HG03439 (cell line): Measurements from ENCODE around the gene PRSS21.

Experiments
- ATAC-seq: cut with Tn5 transposase; IDR thresholded peaks from one replicate; pipeline ENCODE4 v1.9.1; 2021; ENCODE audit warnings: mild to moderate bottlenecking, moderate library complexity; ENCODE audit not compliant: unreplicated experiment

PRSS21 gene

DNA sequence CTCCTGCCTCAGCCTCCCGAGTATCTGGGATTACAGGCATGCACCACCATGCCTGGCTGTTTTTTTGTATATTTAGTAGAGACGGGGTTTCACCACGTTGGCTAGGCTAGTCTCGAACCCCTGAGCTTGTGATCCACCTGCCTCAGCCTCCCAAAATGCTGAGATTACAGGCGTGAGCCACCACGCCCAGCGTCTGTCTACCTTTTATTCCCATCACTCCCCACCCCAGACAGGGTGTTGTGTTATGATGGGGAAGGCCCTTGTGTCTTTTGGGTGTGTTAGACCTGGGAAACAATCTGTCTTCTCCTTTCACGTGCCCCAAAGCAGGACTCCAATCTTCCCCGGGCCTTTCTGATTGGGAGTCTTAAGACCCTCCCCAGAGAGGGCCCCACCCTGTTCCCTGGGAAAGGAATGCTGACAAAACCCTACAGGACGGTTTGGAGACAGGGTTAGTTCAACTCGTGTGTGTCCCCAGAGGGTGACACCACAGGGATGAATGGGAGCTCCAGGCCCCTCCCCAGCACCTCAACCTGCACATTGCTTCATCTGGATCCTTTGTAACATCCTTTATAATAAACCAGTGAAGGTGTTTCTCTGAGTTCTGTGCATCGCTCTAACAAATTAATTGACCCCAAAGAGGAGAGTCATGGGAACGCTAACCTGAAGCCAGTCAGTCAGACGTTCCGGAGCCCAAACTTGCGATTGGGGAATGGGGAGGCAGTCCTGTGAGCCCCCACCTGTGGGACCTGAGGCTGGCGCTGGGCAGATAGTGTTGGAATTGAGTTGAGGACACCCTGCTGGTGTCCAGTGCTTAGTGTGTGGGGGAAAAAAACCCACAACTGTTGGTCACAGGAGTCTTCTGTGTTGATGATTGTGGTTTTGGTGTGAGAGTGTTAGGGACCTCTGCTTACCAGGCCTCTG, 36.8 kb upstream of the PRSS21 start:
- ATAC-seq, result no peak

DNA sequence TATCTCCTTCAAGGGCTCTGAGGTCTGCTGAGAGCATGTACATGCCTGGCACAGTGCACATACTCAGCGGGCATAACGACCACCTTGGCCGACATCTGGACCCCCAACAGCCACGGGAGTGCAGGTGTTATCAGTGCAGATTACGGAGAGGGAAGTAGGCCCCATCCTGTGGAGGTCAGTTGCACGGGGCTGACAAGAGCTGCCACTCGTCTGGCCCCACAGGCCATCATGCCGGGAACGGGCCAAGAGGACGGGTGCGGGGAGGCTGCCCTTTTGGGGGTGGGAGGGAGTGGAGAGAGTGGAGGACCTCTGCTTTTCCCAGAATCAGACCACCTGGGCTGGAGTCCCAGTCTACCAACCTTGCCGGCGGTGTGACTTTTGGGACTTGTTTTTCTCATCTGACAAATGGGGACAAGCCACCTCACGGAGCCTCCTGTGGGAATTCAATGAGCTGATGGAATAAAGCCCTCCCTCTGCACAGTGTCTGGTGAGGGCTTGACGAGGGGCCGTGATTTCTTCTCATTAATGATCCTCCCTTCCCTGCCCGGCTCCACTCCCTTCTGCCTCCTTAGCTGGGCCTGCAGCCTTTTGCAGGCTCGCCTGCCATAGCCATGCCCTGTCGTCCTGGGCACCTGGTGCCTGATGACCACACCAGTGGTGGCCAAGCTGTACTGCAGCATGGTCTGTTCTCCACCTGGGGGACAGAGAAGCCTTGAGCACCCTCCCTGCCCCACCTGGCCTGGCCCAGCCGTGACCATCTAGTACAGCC, 34.3 kb upstream of the PRSS21 start:
- ATAC-seq, result no peak

DNA sequence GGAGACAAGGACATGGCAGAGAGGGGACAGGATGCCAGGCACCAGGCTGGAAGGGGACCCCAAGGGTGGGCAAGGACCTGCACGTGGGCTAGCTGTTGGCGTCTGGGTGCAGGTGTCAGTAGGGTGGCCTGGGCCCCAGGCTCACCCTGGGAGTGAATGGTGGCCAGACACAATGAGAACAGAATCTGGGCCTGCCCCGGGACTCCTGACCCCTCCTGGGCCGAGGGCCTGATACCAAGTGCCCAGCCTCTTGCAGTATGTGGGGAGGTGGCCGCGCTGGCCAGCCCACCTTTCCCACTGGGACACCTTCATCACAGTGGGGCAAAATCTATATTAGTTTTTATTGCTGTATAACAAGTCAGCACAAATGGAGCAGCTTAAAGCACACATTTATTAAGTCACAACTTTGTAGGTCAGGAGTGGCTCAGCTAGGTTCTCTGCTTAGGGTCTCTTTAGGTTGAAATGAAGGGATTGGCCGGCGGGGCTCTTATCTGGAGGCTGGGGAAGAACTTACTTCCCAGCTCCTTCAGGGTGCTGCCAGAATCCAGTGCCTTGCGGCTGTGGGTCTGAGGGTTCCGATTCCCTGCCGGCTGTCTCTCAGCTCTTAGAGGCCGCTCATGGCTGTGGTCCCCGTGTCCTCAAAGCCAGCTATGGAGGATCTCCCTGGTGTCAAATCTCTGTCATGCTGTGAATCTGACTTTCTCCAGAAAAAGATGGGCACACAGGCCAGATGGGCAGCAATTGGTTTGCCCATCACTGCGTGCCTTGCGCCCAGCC, 33.3 kb upstream of the PRSS21 start:
- no peak for ATAC-seq

DNA sequence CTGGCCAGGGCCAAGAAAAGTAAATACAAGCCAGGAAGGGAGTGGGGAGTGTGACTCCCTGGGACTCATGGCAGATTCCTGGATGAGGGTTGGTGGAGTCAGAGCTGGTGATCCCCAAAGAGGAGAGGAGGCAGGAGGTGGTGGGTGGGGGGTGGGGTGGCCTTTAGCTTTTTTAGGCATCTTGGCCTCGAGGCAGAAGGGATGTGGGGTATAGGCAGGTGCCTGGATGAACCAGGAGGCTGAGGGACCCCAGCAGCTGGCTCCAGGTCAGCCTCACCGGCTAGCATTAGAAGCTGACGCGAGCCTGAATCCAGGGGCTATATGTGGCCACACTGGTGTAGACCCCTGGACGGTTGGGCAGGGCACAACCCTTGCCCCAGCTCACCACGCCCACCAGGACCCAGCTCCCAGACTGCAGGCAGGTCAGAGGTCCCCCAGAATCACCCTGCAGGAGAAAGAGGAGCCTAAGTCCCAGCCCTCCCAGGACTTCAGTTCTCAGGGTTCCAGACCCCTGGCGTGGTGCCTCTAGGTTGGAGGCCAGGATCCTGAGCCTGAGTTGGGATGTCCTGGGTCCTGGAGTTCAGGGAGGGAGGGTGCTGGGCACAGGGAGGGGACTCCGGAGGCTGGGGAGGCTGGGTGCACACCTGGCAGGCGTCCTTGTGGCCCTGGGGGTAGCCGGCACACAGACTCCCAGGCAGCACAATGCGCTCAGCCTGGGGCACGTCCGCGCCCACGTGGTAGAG, 32.5 kb upstream of the PRSS21 start:
- ATAC-seq, result no peak

DNA sequence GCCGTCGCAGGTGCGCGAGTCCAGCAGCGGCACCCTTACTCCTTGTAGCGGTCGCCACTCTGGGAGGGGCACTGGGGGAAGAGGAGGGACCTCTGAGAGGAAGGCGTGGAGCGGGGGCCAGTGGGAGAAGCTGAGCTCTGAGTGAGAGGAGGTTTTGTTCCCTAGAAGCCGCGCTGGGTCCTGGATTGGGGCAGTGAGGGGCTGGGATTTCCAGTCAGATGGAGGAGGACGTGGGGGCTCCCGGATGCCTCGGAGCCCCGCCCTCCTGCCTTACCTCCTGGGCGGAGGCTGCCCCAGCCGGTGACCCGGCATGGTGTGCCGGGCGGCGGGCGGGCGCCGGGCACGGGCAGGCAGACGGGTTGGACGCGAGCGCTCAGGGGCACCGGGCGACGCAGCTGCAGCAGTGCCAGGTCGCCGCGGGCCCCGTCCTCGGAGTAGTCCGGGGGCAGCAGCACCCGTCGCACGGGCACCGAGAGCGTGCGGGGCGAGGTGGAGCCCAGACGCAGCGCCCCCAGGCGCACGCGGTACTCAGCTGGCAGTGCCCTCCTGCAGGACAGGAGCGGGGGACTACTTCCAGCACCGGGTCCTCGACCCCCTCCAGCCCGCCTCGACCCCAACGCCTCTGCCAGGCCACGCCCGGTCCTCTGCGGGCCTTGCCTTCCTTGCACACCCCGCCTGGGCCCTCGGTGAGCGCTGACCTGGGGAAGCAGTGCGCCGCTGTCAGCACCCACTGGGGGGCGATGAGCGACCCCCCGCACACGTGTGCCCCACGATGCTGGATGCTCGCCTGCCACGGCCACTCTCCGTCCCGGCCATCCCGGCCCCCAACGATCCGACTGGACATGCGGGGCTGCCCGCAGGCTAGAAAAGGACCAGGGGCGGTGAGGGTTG, 31.7 kb upstream of the PRSS21 start:
- no peak for ATAC-seq

DNA sequence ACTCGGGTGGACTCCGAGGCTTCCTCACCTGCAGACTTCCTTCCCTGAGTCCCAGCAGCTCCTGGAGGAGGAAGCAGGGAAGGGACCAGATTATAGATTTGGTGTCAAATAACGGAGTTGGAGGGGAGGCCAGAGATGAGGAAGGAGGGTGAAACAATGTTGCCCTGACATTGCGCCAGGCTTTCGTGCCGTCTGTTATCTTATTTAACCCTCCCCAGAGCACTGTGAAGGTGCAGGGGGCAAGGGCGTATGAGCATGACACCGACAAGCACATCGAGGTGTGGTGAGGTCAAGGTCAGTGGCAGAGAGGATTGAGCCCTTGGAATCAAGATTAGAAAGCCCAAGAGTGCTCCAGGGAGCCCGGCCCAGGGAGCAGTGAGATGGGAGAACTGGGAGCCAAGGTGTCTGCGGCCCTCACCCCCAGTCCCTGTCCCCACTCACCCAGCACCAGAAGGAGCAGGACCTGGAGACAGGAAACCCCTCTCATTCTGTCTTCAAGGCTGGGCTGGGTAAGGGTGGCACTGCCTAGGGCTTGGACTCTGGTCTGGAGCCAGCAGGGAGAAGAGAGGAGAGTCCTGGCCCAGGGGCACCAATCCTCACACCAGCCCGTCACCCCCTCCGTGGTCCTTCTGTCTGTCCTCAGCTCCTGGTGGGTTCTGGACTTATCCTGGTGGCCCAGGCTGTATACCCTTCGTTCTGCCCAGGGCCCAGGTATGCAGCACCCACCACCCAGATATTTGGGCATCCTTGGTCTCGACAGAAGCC, 30.8 kb upstream of the PRSS21 start:
- no peak for ATAC-seq

DNA sequence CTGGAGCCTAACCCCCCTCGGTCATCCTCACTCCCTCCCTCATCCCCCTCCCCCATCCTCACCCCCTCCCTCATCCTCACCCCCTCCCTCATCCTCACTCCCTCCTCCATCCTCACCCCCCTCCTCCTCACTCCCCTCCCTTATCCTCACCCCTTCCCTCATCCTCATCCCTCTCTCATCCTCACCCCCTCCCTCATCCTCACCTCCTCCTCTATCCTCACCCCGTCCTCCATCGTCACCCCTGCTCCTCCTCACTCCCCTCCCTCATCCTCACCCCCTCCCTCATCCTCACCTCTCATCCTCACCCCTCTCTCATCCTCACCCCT, 30.2 kb upstream of the PRSS21 start:
- no peak for ATAC-seq

DNA sequence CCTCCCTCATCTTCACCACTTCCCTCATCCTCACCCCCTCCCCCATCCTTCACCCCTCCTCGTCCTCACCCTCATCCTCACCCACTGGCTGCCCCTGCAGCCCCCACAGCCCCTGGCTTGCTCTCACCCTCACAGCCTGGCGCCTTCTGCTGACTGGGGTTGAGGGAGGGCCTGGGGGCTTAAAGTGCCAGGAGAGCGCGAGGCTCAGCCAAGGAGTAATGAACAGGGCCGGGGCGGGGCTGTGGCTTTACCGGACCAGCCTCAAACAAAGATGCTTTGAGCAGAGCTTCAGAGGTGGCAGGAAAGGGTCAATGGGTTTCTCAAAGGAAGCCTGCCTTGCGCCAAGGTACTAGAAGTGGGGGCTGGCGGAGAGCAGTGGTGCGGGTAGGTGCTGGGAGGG, 29.6 kb upstream of the PRSS21 start, which contains the start of gene PRSS33:
Gene PRSS33, minus strand, starts transcription at position 155 of the 400 bp plus-strand sequence. CDS start 1,013 bp downstream, outside the sequence.
- ATAC-seq, result no peak

DNA sequence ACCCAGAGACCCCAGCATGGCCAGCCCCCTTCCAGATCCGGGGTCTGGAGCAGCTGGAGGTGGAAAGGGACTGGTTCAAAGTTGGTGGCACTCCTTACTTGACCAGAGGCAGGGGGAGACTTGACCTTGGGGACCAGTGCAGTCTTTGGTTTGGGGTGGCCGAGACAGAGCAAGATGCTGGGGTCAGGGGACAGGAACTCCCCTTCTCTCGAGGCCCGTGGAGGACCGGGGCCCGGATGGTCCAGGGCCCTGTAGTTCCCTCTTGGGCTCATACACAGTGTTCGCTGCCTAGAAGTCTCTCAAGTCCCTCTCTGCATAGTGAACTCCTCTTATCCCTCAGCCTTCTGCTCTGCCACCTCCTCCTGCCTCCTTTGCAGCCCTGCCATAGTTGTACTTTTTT, 29.1 kb upstream of the PRSS21 start:
- ATAC-seq, result no peak

DNA sequence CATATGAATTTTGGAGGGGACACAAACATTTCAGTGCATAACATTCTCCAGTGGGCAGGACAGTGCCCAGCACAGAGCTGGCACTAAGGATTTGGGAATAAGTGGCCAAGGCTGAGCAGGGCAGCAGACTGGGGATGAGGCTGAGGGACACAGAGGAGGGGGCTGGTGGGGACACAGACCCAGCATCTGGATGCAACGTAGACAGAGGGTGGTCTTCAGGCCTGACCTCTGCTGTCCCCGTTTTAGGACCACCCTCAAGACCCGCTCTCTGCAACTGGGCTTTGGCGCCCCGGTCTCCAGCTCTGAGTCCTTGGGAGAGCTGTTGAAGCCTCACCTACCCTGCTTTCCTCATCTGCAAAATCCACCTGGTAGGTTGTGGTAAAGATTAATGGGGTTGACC, 26.4 kb upstream of the PRSS21 start:
- no peak for ATAC-seq

DNA sequence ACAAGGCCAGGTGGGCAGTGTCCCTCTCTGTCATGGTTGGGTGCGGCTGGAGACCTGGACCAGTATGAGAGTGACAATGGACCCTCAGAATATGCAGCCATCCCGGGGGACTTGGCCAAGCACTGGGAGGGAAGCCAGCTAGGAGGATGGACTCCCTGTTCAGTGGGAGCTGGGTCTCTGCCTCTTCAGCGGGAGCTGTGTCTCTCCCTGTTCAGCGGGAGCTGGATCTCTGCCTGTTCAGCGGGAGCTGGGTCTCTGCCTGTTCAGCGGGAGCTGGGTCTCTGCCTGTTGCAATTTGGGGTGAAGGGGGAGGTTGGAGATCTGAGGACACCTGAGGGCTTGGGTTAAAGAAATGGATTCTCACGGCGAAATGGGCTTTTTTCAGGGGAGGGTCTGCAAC, 25.9 kb upstream of the PRSS21 start:
- ATAC-seq, result no peak

DNA sequence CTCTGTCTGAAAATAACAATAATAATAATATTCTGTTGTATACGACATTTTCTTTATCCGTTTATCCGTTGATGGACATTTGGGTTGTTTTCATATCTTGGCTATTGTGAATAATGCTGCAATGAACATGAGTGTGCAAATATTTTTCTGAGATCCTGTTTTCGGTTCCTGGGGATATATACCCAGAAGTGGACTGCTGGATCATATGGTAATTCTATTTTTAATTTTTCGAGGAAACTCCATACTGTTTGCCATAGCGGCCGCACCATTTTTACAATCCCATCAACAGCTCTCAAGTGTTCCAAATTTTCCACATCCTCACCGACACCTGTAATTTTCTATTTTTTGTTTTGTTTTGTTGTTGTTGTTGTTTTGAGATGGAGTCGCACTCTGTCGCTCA, 24.1 kb upstream of the PRSS21 start:
- no peak for ATAC-seq

DNA sequence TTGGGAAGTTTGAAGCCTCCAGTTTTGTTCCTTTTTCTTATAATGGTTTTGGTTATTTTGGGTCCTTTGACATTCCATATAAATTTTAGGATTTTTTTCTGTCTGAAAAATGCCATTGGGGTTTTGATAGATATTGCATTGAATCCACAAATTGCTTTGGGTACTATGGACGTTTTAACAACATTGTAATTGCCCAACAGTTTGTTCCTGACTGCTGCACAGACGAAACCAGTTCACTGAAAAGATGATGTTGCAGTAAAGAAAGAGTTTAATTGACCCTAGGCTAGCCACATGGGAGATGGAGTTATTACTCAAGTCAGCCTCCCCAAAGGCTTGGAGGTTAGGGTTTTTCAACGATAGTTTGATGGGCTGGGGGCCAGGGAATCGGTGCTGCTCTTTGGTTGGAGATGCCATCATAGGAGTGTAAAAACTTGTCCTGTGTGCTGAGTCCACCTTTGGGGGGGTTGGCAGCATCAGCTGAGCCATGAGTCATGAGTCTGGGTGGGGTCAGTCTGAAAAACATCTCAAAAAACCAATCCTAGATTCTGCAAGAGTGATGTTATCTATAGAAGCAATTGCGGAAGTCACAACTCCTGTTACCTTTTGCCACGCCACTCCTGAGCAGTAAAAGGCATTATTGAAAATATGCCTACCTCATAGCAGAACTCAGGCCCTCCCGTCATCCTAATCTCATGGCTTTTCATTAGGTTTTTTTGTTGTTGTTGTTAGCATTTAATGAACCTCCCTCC, 21.5 kb upstream of the PRSS21 start:
- no peak for ATAC-seq

DNA sequence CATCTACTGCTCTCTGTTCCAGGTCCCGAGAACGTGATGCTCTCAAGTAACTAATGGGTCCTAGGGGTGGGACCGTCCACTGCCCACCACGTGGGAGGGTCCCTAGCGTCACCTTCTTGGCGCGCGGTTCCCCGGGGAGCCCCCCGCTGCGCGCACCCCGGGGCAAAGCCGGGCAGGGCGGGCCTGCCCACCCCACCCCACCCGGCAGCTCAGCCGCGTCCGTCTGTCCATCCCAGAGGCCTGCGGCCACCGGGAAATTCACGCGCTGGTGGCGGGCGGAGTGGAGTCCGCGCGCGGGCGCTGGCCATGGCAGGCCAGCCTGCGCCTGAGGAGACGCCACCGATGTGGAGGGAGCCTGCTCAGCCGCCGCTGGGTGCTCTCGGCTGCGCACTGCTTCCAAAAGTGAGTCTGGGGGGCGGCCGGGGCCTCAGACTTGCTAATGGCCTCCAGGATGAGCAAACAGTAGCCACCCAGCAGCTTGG, 18.3 kb upstream of the PRSS21 start:
- ATAC-seq, result no peak

DNA sequence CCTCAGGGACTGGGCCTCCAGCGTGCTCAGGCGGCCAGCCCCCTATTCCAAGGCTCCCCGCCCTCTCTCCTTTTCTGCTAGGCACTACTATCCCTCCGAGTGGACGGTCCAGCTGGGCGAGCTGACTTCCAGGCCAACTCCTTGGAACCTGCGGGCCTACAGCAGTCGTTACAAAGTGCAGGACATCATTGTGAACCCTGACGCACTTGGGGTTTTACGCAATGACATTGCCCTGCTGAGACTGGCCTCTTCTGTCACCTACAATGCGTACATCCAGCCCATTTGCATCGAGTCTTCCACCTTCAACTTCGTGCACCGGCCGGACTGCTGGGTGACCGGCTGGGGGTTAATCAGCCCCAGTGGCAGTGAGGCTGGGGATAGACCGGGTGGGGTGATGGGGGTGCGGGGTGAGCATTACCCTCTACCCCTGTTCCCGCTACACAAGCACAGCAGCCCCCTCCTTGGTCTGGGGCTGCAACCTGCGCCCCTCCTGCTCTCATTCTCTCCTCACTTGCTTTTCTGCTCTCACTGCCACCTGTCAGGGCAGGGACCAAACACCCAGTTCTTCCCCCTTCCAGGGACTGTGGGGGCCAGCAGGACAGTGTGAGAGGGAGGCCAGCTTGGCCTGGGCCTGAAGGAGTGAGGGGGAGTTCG, 17.7 kb upstream of the PRSS21 start:
- no peak for ATAC-seq

DNA sequence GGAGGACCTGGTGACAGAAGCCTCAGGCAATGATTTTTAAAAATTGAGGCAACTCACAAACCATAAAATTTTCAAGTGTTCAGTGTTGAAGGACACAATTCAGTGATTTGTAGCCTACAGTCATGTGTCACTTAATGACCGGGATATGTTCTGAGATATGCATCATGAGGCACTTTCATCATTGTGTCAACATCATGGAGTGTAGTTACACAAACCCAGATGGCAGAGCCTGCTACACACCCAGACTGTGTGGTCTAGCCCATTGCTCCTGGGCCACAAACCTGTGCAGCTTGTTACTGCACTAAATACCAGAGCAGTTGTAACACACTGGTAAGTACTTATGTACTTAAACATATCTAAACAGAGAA, 17.2 kb upstream of the PRSS21 start:
- ATAC-seq, result no peak

DNA sequence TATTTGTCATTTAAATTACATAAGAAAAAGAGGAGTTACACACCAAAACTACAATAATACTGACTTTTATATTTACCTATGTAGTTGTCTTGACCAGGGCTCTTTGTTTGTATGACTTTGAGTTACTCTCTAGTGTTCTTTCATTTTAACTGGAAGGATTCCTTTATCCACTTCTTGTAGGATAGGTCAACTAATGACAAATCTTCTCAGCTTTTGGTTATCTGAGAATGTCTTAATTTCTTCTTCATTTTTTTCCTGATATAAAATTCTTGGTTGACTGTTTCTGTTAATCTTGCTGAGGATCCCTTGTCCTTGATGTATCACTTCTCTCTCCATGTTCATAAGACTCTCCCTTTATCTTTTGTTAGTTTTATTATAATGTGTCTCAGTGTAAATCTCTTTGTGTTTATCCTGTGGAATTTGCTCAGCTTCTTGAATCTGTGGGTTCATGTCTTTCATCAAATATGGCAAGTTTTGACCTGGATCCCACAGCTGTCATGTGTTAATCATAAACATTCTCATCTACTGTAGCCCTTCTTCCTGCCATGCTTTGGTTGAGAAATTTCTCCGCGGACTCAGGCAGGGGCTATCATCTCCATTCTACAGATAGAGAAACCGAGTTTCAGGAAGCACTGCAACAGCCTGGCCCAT, 13.4 kb upstream of the PRSS21 start:
- ATAC-seq, result no peak
